ENCODE data around the gene ICA1.
"Not testable (repeated sequence)": the region's sequence is repeated elsewhere in the genome, so short reads cannot be mapped to it uniquely, and the experiment has no call there.

ICA1 gene

DNA sequence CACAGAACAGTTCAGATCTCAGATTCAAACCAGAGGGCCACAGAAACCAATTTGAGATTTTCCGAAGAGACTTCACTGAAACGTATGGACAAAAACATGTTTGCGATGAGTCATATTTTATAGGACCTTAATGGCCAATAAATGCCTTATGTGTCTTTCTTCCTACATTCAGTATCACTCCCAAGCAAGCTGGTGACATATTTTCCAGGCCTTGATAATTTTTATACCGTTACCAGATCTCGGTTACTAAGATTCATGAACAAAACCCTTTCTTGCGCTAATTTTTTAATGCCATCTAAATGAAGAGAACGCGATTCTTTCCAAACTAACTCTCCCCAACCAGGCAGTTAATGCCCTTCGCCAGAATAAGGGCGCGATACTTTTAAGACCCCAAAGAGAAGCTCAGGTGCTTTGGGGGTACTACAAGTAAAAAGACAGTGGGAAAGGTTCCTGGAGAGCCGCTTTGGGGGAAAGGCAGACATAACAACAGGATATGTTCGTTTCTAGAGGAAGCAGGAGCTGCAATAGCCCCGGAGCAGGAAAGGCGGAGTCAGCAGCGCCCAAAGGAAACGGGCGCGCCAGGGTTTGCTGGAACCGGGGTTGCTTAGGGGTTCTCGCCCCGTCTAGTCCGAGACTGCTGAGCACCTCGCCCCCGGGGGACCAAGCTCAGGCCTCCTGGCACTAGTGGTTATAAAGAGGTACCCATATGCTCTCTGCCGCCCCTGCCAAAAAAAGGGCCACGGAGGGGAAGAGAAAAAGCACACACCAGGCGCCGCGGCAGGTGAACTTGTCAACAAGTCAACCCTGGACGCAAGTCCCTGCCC, 884 bp downstream of the ICA1 start:
- peak; percentile 66 for DNase-seq (ENCODE audit: low spot score)

- no peak for DNase-seq (ENCODE audit: low spot score)
These were observed 2.3 kb downstream of the ICA1 start for GRCh38 chr7:8259586-8260222.

DNA sequence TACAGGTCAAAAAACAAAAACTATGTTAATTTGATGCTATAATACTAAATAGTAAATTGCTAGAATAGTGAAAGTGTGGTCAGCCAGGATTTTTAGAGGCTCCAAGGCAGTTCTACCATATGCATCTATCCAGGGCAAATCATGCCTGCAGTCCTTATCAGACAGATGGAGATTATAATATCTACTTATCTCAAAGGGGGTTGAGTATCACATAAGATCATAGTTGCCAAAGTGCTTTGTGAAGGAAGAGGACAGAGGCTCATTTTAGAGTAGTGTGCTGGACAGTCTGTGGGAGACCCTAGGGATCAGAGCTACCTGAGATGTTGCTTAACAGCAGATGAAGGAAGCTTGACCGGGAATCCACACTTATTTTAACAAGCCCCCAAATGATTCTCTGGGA, 3.2 kb downstream of the ICA1 start:
- no peak for DNase-seq (ENCODE audit: low spot score)

- no peak for DNase-seq (ENCODE audit: low spot score)
These were observed 3.8 kb downstream of the ICA1 start for GRCh38 chr7:8258166-8258565.

DNA sequence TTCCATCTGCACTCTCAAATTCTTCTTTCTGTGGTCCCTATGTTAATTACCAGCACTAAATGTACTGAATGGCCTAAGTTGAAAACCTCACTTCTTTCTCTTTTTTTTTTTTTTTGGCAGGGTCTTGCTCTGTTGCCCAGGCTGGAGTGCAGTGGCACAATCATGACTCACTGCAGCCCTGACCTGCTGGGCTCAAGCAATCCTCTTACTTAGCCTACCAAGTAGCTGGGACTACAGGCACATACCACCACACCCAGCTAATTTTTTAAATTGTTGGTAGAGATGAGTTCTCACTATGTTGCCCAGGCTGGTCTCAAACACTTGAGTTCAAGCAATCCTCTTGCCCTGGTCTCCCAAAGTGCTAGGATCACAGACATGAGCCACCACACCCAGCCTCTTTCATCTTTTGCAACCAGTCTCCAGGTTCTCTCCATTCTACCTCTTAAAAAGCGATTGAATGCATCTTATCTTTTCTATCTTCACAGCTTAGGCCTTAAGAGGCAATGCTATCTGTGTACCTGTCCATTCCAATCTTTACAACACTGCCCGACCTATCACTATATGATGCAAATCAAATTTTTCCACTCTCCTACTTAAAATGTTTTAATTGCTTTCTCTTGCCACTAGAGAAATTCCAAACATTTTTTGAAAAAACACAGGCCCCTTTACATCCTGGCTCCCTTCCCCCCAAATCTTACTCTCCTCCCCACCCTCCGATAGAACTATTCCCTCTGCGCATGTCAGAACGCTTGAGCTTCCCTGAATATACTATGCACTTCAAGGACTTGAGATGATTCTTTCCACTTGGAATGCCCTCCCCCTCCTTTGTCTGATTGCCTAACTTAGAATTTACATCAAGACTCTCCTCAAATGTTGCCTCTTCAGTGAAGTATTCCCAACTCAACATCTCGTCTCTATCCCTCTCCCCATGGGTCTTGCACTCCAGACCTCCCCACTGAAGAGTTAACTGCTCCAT, 6.0 kb downstream of the ICA1 start:
- no peak for DNase-seq (ENCODE audit: low spot score)

DNA sequence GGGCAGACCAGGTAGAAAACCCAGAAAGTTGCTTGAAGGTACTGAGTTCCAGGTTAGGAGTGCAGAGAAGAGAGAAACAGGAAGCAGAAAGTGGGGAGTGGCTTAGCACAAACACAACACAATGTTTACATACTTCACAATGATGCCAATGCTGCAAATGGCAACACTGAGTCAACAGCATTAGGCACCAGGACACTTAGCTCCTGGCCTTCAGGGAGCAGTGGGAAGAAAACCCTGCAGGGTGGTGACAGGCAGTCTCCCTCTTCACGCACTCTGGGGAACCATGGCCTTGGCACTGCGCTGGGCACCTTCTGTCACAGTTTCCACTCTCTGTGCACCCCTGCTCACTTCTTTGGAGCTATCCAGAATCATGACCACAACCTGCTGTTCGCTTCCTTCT, 7.3 kb downstream of the ICA1 start:
- no peak for DNase-seq (ENCODE audit: low spot score)

DNA sequence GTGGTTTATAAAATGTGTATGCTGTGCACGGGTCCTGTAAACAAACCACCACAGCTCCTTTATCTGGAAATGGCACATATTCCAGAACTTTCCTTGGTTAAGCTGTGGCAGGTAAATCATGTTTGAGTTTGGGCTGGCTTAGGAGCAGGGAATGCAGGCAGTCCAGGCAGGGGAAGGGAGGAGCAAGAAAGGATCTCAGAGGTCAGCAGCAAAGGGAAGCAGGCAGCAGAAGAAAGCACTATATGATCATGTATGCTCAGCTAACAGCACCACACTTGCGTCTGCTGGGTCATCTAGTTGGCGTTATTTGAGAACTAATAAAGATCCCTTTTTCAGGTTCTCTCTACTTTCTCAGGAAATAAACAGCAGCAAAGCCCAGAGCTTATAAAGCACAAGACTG, 7.8 kb downstream of the ICA1 start:
- DNase-seq (ENCODE audit: low spot score), result no peak

- DNase-seq (ENCODE audit: low spot score), result no peak
These were observed 10.8 kb downstream of the ICA1 start for GRCh38 chr7:8251195-8251594.

DNA sequence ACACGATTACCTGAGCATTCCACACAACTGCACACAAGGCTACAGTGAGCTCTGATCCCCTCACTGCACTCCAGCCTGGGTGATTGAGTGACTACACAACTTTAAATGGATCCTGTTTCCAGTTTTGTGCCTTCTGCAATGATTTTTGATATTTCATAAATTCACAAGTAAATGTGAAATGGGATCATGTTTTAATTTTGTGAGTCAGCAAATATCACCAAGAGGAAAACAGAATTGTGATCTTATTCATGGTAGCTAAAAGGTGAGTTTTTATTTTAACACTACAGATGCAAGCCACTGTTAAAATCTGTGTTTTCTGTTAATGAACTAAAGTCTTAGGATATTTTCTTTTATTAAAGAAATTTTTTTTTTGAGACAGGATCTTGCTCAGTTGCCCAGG, 11.4 kb downstream of the ICA1 start:
- no peak for DNase-seq (ENCODE audit: low spot score)

DNA sequence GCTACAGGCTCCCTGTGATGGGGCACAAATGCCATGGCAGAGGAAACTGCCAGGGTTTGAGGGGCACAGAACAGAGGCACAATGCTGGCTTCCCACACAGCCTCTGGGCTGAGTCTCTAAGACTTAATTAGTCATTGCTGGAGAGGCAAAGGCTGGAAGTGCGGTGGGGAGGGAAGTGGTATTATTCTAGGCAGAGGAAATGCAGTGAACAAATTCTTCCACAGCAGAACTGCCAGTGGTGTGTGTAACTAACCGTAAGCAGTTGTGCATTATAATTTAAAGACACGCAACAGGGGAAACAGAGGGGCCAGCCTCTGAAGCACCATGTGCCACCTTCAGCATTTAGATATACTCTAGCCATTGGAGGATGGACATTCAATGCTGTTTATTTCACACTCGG, 12.8 kb downstream of the ICA1 start:
- no peak for DNase-seq (ENCODE audit: low spot score)

GRCh38 chr7:8246020-8246419, 15.9 kb downstream of the ICA1 start:
- DNase-seq (ENCODE audit: low spot score), result no peak

DNA sequence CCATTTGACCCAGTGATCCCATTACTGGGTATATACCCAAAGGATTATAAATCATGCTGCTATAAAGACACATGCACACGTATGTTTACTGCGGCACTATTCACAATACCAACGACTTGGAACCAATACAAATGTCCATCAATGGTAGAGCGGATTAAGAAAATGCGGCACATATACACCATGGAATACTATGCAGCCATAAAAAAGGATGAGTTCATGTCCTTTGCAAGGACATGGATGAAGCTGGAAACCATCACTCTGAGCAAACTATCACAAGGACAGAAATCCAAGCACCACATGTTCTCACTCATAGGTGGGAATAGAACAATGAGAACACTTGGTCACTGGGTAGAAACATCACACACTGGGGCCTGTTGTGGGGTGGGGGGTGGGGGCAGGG, 16.9 kb downstream of the ICA1 start:
- DNase-seq (ENCODE audit: low spot score), result not testable (repeated sequence)

GRCh38 chr7:8243059-8243458, 18.9 kb downstream of the ICA1 start:
- DNase-seq (ENCODE audit: low spot score), result not testable (repeated sequence)

- DNase-seq (ENCODE audit: low spot score), result not testable (repeated sequence)
These were observed 22.1 kb downstream of the ICA1 start for GRCh38 chr7:8239702-8240362.

GRCh38 chr7:8236780-8237407, 25.1 kb downstream of the ICA1 start:
- peak; percentile 14 for DNase-seq (ENCODE audit: low spot score)

GRCh38 chr7:8232999-8233847, 28.7 kb downstream of the ICA1 start:
- DNase-seq (ENCODE audit: low spot score), result peak; percentile 61

DNA sequence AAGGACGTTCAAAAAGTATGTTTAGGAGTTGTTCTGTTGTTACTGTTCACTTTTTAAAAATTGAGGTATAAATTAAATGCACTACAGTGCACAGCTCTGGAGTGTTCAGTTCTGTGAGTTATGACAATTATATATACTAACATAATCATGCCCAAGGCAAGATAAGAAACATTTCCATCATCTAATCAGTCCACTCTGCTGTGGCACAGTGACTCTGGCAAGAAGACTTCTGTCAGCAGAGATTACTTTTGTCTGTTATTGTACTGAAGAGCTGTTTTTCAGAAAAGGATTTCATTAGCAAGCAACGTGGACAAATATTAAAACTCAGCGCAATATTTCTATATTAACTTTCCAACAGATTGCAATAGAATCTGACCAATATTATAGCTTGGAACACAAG, 32.0 kb downstream of the ICA1 start:
- DNase-seq (ENCODE audit: low spot score), result no peak

DNA sequence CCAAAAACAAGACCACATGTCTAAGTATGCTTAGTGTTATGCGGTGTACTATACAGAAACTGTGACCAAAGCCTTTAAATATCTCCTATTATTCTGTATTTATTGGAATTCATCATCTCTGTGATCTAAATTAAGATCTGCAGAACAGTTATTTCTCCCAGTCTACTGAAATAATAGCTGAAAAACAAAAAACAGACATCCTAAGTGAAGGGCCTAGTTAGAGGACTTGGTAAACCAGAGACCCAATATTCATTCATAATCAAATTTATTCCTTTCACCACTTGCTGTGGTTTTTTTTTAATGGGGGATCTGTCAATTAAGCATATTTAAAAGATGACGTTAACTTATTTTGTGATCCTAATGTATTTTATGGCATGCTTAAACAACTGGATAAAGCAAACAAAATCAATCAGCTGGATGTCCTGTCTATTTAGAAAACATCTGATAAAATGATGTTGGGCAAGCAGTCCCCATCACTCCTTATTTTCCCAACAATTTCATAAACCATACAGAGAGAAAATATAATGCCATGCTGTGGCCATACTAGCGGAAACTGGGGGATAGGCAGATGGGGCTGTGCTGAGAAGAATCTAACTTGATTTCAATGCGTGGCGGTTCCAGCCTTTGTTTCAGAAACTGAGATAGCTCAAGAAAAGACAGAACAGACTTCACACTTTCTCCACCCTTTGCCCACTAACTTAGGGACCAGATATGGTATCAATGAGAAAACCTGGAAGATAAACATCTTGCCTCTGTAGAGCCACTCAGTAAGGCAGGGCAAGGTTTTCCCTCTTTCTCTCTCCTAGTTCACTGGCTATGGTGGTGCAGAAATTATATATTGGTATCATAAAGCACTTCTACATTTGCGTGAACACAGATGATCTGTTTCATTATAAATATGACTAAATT, 32.9 kb downstream of the ICA1 start:
- DNase-seq (ENCODE audit: low spot score), result no peak

GRCh38 chr7:8228068-8228467, 33.9 kb downstream of the ICA1 start:
- no peak for DNase-seq (ENCODE audit: low spot score)
